Activated CD4-positive, alpha-beta T cell treated with anti-CD3 and anti-CD28 coated beads, Interleukin-2, amount 50 U/mL, for 16 hours (primary cell): ENCODE results near the gene BBX.
A peak's percentile ranks its signal among the peaks of the same experiment; 100 is the strongest.
"Not testable (repeated sequence)": the region's sequence is repeated elsewhere in the genome, so short reads cannot be mapped to it uniquely, and the experiment has no call there.

Source experiments
- DNase-seq: peaks from one replicate; pipeline ENCODE4 v3.0.0-alpha.2; 2020

Gene BBX

GRCh38 chr3:107810171-107811071 is 287.7 kb downstream of the BBX start:
- DNase-seq = peak; percentile 42

- DNase-seq = no peak
These were observed 290.3 kb downstream of the BBX start for GRCh38 chr3:107813026-107813425.

GRCh38 chr3:107816107-107816506 is 293.3 kb downstream of the BBX start:
- no peak for DNase-seq

GRCh38 chr3:107817076-107817475 is 294.3 kb downstream of the BBX start:
- no peak for DNase-seq

- no peak for DNase-seq
These were observed 295.3 kb downstream of the BBX start for GRCh38 chr3:107818025-107818424.

- no peak for DNase-seq
These were observed 296.9 kb downstream of the BBX start for GRCh38 chr3:107819656-107820055.

GRCh38 chr3:107822308-107822707 is 299.5 kb downstream of the BBX start:
- DNase-seq = no peak

GRCh38 chr3:107824822-107825371 is 302.1 kb downstream of the BBX start:
- DNase-seq = no peak

- no peak for DNase-seq
These were observed 302.8 kb downstream of the BBX start for GRCh38 chr3:107825556-107825955.

- no peak for DNase-seq
These were observed 304.0 kb downstream of the BBX start for GRCh38 chr3:107826727-107827126.

- no peak for DNase-seq
These were observed 306.4 kb downstream of the BBX start for GRCh38 chr3:107829185-107829584.

GRCh38 chr3:107831590-107831989 is 308.8 kb downstream of the BBX start:
- DNase-seq = no peak

GRCh38 chr3:107833043-107833442 is 310.3 kb downstream of the BBX start:
- no peak for DNase-seq

GRCh38 chr3:107833722-107834416 is 311.1 kb downstream of the BBX start:
- no peak for DNase-seq

GRCh38 chr3:107835001-107835400 is 312.2 kb downstream of the BBX start:
- DNase-seq = not testable (repeated sequence)

- DNase-seq = no peak
These were observed 315.3 kb downstream of the BBX start for GRCh38 chr3:107837895-107838612.

GRCh38 chr3:107841831-107842230 is 319.1 kb downstream of the BBX start:
- DNase-seq = no peak

GRCh38 chr3:107842940-107843339 is 320.2 kb downstream of the BBX start:
- no peak for DNase-seq

- DNase-seq = no peak
These were observed 322.9 kb downstream of the BBX start for GRCh38 chr3:107845380-107846278.

- peak; percentile 24 for DNase-seq
These were observed 323.6 kb downstream of the BBX start for GRCh38 chr3:107846279-107846852.

- DNase-seq = no peak
These were observed 325.0 kb downstream of the BBX start for GRCh38 chr3:107847791-107848190.
